WERI-Rb-1 (cell line): ENCODE data around the gene GPC5.
"Not testable (repeated sequence)": the region's sequence is repeated elsewhere in the genome, so short reads cannot be mapped to it uniquely, and the experiment has no call there.

Experiments used
- DNase-seq: peaks from one replicate; pipeline ENCODE4 v3.0.0-alpha.2; 2020
- H3K27ac ChIP-seq: fragments of 250-450 bp; sonication (Bioruptor Pico); 2 replicates; pipeline ENCODE4 v1.5.1; 2020; ENCODE audit warnings: mild to moderate bottlenecking, moderate library complexity
- H3K27me3 ChIP-seq: fragments of 250-450 bp; sonication (Bioruptor Pico); 2 replicates; pipeline ENCODE4 v1.5.1; 2021; ENCODE audit warnings: mild to moderate bottlenecking, low read depth, moderate library complexity; ENCODE audit not compliant: insufficient read depth, severe bottlenecking
- H3K36me3 ChIP-seq: fragments of 250-450 bp; sonication (Bioruptor Pico); 2 replicates; pipeline ENCODE4 v1.5.1; 2020; ENCODE audit warnings: mild to moderate bottlenecking, moderate library complexity
- H3K4me3 ChIP-seq: 2 replicates; pipeline ENCODE4 v1.5.1; 2011; ENCODE audit warnings: low read depth, mild to moderate bottlenecking, control low read depth, low read length
- H3K9me3 ChIP-seq: fragments of 250-450 bp; sonication (Bioruptor Pico); 2 replicates; pipeline ENCODE4 v1.5.1; 2021; ENCODE audit warnings: mild to moderate bottlenecking, moderate library complexity; ENCODE audit not compliant: severe bottlenecking
- CTCF ChIP-seq: IDR thresholded peaks from 2 replicates; pipeline ENCODE4 v1.5.1; 2011; ENCODE audit warnings: low read depth, mild to moderate bottlenecking, control low read depth, inconsistent platforms, low read length

GPC5 gene

GRCh38 chr13:91398413-91399188 is at the start of gene GPC5:
Gene GPC5, plus strand, starts transcription at chr13:91398621.
- no peak for TF ChIP-seq CTCF
- H3K27me3 ChIP-seq, result no peaks in the 10 kb centered on the region
- peak; percentile 92 for DNase-seq
- H3K36me3 ChIP-seq, result no peaks in the 10 kb centered on the region
- no peak within 1 kb of the TSS for H3K27ac ChIP-seq
- peak within 1 kb of the TSS; percentile 46 for H3K4me3 ChIP-seq
- no peaks in the 10 kb centered on the region for H3K9me3 ChIP-seq

- H3K27me3 ChIP-seq, result no peaks in the 10 kb centered on the region
- TF ChIP-seq CTCF, result peak; percentile 99
- peak overlapping the region; percentile 99 for H3K4me3 ChIP-seq
- peak overlapping the region; percentile 99 for H3K27ac ChIP-seq
- H3K36me3 ChIP-seq, result peaks cover 58% of the 10 kb centered on the region
- H3K9me3 ChIP-seq, result no peaks in the 10 kb centered on the region
- peak; percentile 98 for DNase-seq
Measured at GRCh38 chr13:91348906-91349435, 49.5 kb upstream of the GPC5 start.

- TF ChIP-seq CTCF, result no peak
- no peaks in the 10 kb centered on the region for H3K27me3 ChIP-seq
- H3K27ac ChIP-seq, result peak overlapping the region; percentile 99
- H3K36me3 ChIP-seq, result peaks cover 71% of the 10 kb centered on the region
- no peaks in the 10 kb centered on the region for H3K9me3 ChIP-seq
- no peak for DNase-seq
- peak overlapping the region; percentile 99 for H3K4me3 ChIP-seq
Measured at GRCh38 chr13:91349992-91350911, 48.2 kb upstream of the GPC5 start.

GRCh38 chr13:91351123-91351522 is 47.3 kb upstream of the GPC5 start:
- Histone ChIP-seq H3K27ac (no peak overlapping the region; the same call in 1 of the 2 replicates), H3K36me3 (peaks cover 79% of the 10 kb centered on the region), H3K27me3 (no peaks in the 10 kb centered on the region), H3K4me3 (peak overlapping the region; percentile 99), H3K9me3 (no peaks in the 10 kb centered on the region)
- no peak for TF ChIP-seq CTCF
- DNase-seq, result no peak

GRCh38 chr13:91351980-91352379 is 46.4 kb upstream of the GPC5 start:
- Histone ChIP-seq H3K27me3 (no peaks in the 10 kb centered on the region), H3K36me3 (peaks cover 88% of the 10 kb centered on the region), H3K9me3 (no peaks in the 10 kb centered on the region), H3K27ac (no peak overlapping the region), H3K4me3 (no peak overlapping the region)
- TF ChIP-seq CTCF, result no peak
- no peak for DNase-seq

GRCh38 chr13:91352891-91353290 is 45.5 kb upstream of the GPC5 start:
- DNase-seq, H3K9me3 ChIP-seq, H3K27ac ChIP-seq, H3K4me3 ChIP-seq, H3K27me3 ChIP-seq: not testable (repeated sequence)
- peaks cover 91% of the 10 kb centered on the region for H3K36me3 ChIP-seq
